ENCODE results near the gene INTS6. TPM values are rescaled to one million over a fixed set of nuclear protein-coding genes. Genes with fewer than 3 reads are reported as not detected.

INTS6 gene
- total RNA-seq, 1 donor from 2014 or later = 23.1 TPM

DNA sequence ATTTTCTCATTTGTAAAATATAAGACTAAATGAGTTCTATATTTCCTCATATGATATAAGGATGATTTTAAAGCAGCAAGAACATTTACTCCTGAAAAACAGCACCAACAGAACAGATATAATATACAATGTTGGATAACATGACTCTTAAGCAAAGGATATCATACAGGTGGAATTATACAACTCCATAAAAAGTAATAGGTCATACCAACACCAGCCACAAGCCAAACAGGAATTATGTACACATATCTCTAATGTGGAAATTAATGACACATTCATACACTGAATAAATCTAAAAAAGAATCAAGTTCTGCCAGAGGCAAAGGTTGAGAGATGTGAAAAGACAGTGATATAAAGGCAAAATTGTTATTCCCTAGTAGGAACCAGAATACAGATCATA lies 25.9 kb downstream of the INTS6 start:
- no peaks in the 10 kb centered on the region for H3K27me3 ChIP-seq (ENCODE audit: low read depth)
- intact Hi-C loops (cut with micrococcal nuclease) = no loop called here
- no peak for DNase-seq
- no peak overlapping the region for H3K4me3 ChIP-seq
- no peak overlapping the region for H3K27ac ChIP-seq (replicated peaks)
- H3K4me1 ChIP-seq = peaks cover 51% of the 10 kb centered on the region
- no peaks in the 10 kb centered on the region for H3K9me3 ChIP-seq (replicated peaks)
- H3K36me3 ChIP-seq = peaks cover 21% of the 10 kb centered on the region
- TF ChIP-seq, protein P1, sequence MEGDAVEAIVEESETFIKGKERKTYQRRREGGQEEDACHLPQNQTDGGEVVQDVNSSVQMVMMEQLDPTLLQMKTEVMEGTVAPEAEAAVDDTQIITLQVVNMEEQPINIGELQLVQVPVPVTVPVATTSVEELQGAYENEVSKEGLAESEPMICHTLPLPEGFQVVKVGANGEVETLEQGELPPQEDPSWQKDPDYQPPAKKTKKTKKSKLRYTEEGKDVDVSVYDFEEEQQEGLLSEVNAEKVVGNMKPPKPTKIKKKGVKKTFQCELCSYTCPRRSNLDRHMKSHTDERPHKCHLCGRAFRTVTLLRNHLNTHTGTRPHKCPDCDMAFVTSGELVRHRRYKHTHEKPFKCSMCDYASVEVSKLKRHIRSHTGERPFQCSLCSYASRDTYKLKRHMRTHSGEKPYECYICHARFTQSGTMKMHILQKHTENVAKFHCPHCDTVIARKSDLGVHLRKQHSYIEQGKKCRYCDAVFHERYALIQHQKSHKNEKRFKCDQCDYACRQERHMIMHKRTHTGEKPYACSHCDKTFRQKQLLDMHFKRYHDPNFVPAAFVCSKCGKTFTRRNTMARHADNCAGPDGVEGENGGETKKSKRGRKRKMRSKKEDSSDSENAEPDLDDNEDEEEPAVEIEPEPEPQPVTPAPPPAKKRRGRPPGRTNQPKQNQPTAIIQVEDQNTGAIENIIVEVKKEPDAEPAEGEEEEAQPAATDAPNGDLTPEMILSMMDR (IDR thresholded peaks at IDR 0.05; ENCODE audit: borderline replicate concordance) = no peak

DNA sequence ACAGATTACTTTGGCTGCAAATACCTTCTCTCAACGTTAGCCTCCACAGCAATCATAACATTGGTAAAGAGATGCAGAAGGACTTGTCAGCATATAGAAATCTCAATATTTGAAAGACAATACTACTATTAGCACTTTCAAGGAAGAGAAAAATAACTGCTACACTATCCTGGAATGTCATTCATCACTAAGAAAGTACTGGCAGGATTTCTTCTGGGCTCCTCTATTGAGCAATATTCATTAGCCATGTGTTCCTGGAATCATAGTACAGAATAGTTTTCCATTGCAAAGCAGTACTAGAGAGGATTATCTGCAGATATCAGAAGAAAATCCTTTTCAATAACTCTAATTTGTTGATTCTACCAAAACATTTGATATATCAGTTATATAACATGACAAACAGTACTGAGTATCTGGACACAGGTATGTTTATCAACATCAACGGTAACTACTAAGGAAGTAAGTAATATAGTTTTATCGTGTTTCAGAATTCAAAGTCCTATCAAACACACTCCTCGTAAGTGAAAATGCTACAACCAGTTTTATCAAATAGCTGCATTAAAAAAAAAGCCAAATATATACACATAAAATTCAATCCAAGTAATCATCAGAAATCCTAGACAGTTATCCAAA lies 27.3 kb downstream of the INTS6 start:
- Histone ChIP-seq H3K4me3 (no peak overlapping the region), H3K4me1 (peaks cover 61% of the 10 kb centered on the region), H3K27ac (replicated peaks) (no peak overlapping the region), H3K9me3 (replicated peaks) (no peaks in the 10 kb centered on the region), H3K27me3 (ENCODE audit: low read depth) (no peaks in the 10 kb centered on the region), H3K36me3 (peaks cover 21% of the 10 kb centered on the region)
- intact Hi-C loops (cut with micrococcal nuclease) = no loop called here
- no peak for DNase-seq
- TF ChIP-seq, protein P1 (IDR thresholded peaks at IDR 0.05; ENCODE audit: borderline replicate concordance) = no peak

DNA sequence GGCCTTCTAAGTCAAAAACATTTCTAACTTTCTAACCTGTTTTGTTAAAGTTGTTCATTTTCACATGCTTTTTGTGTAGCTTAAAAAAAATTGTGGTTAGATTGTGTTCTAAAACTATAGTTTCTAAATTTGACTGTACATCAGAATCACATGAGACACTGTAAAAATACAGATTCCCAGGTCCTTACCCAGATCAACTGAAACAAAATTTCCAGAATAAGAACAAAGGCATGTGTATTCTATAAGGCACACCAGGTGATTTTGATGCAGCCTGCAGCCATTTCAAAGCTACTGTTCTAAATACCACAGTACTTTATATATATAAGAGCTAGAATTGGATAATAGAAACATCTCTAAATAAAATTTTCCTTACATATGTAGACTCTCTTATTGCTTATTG lies 29.1 kb downstream of the INTS6 start:
- Histone ChIP-seq H3K4me3 (no peak overlapping the region), H3K4me1 (peaks cover 77% of the 10 kb centered on the region), H3K9me3 (replicated peaks) (no peaks in the 10 kb centered on the region), H3K36me3 (peaks cover 6% of the 10 kb centered on the region), H3K27ac (replicated peaks) (no peak overlapping the region), H3K27me3 (ENCODE audit: low read depth) (no peaks in the 10 kb centered on the region)
- intact Hi-C loops (cut with micrococcal nuclease) = no loop called here
- DNase-seq = no peak
- TF ChIP-seq, protein P1 (IDR thresholded peaks at IDR 0.05; ENCODE audit: borderline replicate concordance) = no peak

DNA sequence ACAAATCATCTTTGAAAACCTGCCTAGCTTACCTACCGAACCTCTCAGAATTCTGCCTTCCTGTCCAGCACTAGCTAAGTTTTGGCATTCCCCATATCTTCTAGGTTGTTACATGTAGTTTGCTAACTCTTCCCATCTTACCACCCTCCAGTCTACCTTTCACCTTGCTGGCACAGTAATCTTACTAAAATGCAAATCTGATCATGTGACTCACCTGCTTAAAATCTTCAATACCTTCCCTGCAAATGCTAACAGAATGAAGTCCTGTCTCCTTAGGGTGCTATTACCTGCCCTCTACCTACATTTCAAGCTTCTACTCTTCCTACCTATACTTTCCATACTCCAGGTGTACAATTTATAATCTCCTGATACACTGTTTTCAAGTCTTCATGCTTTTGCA lies 30.4 kb downstream of the INTS6 start:
- H3K9me3 ChIP-seq (replicated peaks) = no peaks in the 10 kb centered on the region
- no peaks in the 10 kb centered on the region for H3K27me3 ChIP-seq (ENCODE audit: low read depth)
- no peak overlapping the region for H3K27ac ChIP-seq (replicated peaks)
- peaks cover 4% of the 10 kb centered on the region for H3K36me3 ChIP-seq
- intact Hi-C loops (cut with micrococcal nuclease) = no loop called here
- TF ChIP-seq, protein P1 (IDR thresholded peaks at IDR 0.05; ENCODE audit: borderline replicate concordance) = no peak
- no peak for DNase-seq
- peaks cover 79% of the 10 kb centered on the region for H3K4me1 ChIP-seq
- no peak overlapping the region for H3K4me3 ChIP-seq

DNA sequence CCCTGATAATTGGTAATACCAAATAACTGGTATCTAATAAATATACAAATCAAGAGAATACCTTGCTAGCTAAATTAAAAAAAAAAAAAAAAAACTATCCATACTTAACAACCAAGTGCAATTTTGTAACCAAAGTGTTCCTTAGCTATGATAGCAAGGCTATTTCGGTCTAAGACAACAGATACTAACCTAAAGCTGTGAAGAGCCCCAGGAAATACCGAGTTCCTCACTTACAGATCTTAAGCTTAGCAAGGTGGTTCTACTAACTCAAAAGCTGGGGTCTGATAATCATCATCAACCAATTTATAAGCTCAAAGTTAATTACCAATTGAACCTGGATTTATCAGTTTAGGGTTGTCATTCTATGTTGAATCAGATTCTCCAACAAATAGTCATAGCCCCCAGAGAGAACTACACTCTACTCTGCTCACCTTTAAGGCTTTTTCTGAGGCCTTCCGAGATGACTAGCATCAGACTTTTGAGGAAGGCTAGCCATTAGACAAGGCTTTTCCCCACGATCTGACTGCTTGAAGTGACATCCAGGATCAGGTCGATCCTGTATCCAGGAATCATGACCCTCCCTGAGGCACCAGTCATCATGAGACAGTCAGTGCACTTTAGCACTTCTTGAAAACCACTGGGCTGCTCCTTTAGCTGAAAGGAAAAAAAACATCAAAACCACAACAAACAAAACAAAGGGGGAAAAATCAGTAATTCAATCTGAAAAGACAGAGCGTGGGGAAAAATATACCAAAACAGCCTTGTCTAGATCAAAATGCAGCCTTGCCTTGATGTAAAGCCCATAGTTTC lies 31.9 kb downstream of the INTS6 start:
- Histone ChIP-seq H3K36me3 (peaks cover 15% of the 10 kb centered on the region), H3K9me3 (replicated peaks) (no peaks in the 10 kb centered on the region), H3K27me3 (ENCODE audit: low read depth) (no peaks in the 10 kb centered on the region), H3K27ac (replicated peaks) (no peak overlapping the region), H3K4me1 (peaks cover 63% of the 10 kb centered on the region), H3K4me3 (no peak overlapping the region)
- intact Hi-C loops (cut with micrococcal nuclease) = no loop called here
- DNase-seq = no peak
- TF ChIP-seq, protein P1 (IDR thresholded peaks at IDR 0.05; ENCODE audit: borderline replicate concordance) = no peak
